Raji (cell line): Measurements from ENCODE around the gene HOXA4.

Source experiments
- POLR2A ChIP-seq: IDR thresholded peaks from 2 replicates; pipeline ENCODE4 v1.6.1; 2011; ENCODE audit warnings: low read depth, low read length, control low read depth; ENCODE audit not compliant: insufficient read depth

Gene HOXA4

DNA sequence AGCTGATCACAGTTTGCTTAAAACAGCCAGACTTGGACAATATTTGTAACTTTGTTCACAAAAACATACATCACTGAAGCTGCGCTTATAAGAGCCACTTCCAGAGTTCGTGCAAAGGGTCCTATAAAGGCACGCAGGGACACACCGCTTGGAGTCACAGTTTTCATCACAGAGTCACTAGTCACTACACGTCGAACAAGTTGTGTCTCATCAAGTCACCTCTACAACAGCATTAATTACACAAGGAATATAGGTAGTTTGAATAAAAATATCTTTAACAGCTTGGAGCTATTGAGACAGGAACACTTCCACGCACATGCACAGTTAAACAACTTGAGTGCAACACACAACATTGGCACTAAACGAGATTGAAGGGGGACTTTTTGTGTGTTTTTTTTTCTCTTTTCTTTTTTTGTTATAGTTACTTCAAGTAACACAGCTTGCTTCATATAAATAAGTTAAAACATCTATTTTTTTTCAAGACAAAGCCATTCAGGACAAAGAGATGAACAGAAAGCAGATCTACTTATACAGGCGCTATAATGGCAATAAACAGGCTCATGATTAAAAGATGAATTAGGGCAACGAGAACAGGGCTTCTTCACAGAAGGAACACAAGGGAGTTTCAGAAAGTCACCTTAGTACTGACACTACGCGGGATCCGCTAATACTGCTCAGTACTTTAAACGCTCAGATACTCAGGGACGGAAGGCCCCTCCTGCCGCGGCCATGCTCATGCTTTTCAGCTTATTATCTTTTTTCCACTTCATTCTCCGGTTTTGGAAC lies 10.8 kb upstream of the HOXA4 start:
- no peak for TF ChIP-seq POLR2A

DNA sequence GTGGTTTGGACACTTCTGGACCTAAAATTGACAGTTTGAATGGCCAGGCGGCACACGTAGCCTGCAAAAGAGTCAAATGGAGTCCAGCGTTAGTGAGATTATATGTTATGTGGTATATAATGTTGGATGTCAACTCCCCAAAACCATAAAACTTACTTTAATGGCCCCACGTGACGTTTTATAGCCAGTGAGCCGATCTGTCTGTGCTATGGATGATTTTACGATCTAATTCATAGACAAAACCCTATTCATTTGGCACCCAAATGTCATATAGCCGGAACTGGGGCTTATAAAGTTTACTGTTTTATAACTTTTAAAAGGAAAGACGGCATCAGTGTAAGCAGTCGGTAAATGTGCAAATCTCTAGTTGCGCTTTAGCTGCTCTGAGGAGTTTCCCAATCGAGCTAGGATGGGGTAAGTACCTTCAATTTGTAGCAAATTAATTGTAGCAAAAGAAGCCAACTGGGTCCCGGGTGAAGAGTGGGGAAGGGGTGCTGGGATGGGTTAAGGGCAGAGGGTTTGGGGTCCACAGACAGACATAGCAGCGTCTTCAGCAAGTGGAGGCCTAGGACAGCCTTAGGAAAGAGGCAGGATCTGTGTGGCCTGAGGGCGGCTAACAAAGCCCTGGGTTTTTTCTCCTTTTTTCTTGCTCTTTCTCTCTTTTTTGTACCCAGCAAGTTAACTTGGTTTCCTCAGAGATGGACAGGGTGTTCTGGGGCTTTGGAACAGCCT lies 9.7 kb upstream of the HOXA4 start:
- no peak for TF ChIP-seq POLR2A

DNA sequence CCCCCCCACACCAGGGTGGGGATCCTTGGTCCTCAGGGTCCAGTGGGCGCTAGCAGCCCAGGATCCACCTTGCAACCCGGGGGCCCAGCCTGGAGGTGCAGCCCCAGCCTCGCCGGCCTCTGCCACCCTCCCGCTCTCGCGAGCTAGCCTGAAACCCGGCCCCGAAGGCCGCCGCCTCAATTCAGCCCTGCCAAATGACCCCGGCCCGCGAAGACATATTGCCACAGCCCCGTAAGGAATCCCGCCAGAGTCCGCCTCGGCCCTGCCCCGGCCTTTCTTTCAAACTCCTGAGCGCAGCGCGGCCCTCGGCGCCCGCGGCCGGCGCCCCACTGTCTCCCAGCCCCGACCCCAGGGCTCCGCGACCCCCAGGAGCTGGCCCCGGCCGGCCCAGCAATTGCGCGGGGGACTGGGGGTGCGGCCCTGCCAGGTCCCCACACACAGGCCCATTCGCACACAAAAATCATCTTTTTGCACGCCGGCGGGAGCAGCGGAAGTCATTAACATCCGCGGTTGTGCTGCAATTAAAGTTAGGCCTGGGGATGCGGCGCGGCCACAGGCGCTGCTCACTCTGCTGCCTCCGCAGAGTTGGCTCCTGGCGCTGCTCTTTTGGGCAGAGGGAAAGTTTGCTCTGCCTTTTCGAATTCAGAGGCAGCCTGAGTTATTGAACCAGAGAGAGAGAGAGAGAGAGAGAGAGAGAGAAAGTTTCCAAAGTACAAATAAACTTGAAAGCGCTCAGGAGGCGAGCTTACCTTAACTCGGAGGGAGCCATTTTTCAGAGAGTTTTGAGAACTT lies 9.0 kb upstream of the HOXA4 start:
- TF ChIP-seq POLR2A = no peak

DNA sequence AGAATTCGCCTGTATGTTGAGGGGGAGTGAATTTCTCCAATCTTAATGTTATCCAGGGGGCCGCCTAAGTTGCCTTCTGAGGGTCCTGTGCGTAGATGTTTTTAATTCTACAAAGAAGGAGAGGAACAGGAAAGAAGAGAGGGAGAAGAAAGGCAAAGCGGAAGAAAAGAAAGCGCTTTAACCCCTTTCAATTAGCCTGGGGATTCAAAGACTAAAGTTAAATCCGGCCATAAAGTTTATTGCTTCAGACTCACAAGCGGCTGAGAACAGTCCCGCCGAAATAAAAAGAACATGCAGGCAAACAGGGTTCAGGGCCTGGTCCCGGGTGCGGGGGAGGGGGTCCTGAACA lies 8.4 kb upstream of the HOXA4 start:
- no peak for TF ChIP-seq POLR2A

DNA sequence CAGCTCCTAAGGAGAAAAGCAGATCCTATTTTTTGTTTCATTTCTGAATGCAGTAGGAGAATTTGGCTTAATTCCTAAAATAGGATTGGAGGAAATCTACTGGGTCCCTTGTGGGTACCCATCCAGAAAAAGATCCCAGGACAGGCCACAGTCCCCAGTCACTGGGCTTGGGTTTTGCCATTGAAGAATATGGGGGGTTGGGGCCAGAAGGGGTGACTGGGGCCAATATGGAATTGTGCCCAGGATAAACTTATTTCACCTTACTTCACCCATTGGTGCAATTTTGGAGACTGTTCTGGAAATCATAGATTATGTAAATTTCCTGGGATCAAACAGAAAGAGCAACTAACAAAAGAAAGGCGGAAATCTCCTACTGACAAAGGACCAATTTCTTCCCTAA lies 7.9 kb upstream of the HOXA4 start:
- no peak for TF ChIP-seq POLR2A

DNA sequence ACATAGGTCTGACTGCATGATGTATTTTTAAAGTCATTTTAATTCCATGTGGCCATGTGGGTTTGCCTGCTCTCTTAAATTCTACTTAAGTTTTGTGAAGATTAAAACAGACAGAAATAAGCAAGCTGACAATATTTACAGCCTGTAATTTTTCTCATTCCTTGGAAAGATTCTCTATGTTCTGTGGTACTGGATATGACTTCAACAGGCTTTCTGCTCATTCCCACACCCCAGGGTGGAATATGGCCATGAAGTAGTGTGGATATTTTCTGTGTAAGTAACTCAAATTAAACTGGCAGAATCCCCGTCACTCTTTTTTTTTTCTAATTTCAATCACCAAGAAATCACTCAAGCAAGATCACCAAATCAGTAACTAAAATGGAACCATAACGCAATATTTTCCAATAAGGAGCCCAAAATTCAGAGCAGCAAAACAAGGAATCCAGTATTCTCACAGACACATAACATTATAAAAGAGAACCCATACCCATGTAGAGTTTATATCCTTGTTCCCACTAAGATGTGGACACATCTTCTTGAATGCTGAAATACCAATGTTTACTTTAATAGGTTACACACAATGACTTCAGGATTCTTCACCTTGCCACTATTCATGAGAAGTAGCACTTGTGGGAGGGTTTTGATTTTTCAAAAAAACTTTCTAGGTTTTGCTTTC lies 7.2 kb upstream of the HOXA4 start:
- no peak for TF ChIP-seq POLR2A

DNA sequence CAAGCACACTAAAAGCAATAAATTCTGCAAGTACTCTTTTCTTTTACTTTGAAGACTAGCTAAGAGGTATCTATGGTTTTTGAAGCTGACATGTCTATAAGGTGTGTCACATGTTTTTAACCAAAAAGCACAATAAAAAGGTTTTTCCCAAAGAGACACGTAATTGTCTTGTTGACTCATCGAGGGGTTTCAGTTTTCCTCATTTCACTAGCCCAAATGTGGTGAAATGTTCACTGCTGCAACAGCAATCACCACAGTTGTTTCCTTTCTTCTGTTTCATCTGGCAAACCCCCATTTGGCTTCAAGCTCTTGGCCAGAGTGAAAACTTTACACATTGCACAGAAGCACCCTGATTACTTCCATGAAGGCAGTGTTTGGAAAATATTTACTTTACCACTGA lies 3.8 kb upstream of the HOXA4 start:
- TF ChIP-seq POLR2A = no peak

DNA sequence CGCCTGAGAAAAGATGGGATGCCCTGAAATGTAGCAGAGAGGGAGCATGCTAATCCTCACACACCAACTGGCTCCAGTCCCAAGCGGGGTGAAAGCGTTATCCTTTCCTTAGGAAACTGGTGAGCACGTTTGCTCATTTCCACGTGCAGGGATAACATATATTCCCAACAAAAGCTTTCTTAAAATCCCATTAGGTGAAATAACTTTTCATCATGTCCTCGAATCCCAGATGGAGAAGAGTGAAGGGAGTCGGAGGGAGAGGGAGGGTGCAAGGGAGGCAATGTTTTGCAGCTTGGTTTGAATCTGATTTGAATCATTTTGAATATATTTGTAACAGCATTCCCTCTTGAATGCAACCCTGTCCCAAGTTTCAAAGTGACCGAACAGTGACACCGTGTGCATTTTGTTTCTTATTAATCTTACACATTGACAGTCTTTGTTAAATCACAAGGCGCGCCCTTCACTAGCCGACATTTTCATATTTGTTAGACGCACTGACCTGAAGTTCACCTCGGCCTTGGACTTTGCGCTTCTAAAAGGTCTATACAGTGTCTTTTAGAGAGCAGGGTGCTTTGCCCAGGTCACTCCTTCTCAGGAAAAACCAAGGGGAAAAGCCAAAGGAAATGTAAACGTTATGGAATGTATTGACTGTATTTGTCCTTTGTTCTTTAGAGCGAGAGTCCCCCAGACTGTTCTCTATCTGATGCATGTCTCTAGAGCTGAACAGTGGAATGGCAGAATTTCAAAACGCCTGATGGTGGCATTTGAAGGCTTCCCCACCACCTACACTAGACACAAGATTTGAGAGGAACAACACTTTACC lies 3.1 kb upstream of the HOXA4 start:
- TF ChIP-seq POLR2A = no peak

DNA sequence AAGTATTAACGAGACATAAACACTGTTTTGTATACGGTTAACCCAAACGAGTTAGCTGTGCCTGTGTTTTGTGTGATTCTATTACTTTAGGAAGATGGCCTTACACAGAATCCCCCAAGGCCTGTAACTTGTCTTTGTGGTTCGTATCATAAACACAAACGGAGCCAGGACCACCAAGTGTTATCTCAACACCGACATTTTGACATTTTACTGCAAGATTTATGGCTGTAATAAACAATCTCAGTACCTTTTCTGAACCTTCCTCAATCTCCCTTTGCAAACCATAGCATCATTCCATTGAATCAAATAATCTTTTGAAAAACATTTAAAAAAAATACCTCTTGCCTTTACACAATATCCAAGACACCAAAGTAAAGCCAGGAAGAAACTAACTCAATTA lies 2.4 kb upstream of the HOXA4 start:
- TF ChIP-seq POLR2A = no peak

DNA sequence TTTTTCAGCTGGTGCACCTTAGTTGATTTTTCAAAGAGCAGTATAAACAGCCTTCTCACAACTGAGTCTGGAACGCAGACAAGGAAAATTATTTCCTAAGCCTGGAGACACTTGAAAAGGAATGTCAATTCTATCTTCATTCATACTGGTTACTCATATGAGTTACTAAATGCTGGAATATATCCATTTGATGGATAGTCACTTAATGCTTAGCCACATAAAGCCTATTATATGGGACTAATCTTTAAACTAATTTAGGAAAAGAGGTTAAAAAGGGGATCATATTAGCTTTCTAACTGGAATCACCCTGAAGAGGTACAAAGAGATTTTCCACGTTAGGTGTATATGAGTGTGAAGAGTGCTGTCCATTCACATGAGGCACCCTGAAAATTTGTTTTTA lies 1.7 kb upstream of the HOXA4 start:
- TF ChIP-seq POLR2A = no peak

DNA sequence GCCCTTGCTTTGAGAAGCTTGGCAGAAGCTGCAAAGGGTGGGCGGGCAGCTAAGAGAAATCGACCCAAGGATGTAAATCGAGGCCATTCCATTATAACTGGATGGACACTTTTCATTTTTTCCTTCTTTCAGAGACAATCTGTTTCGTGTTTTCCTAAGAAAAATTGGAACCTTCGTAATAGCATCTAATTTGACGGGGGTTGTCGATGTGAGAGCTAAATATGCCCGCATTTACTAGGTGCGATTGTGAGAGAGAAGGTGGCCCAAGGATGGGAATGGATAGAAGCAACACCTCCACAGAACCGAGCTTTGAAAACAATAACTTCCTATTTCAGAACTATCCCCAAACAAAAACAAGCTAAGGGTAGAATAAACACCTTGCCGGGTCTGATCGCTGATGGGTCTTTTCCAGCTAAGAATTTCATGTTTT lies 848 bp upstream of the HOXA4 start:
- no peak for TF ChIP-seq POLR2A

DNA sequence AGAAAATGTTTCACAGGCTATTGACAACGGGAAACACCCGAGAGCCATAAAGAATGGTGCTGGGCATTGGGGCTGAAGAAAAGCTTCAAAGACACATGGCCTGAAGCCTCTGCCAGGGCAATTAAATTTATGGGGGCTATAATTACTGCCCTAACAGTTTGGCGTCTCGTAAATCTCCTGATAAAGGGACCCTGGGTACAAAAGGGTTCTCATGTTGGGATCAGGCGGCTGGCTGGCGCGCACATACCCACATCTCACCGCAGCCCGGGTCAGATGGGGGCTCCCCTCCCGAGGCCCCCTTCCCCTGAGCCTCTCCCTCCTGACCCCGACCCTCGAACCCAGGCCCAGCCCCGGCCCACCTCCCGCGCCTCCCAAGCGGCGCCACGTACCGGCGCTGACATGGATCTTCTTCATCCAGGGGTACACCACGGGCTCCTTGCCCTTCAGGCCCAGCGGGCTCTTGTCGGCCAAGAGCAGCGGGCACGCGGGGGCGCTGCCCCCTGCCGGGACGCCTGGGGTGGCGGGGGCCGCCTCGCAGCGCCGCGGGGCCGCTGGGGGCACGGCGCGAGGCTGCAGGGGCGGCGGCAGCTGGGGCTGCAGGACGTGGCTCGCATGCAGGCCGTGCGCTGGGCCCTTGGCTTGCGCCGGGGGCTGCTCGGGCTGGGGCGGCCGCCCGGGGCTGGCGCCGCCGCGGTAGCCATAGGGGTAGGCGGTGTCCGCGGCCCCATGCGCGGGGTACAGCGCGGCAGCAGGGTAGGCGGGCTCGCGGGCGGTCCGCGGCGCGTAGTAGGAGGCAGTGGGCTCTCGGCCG lies 623 bp downstream of the HOXA4 start:
- TF ChIP-seq POLR2A = no peak

DNA sequence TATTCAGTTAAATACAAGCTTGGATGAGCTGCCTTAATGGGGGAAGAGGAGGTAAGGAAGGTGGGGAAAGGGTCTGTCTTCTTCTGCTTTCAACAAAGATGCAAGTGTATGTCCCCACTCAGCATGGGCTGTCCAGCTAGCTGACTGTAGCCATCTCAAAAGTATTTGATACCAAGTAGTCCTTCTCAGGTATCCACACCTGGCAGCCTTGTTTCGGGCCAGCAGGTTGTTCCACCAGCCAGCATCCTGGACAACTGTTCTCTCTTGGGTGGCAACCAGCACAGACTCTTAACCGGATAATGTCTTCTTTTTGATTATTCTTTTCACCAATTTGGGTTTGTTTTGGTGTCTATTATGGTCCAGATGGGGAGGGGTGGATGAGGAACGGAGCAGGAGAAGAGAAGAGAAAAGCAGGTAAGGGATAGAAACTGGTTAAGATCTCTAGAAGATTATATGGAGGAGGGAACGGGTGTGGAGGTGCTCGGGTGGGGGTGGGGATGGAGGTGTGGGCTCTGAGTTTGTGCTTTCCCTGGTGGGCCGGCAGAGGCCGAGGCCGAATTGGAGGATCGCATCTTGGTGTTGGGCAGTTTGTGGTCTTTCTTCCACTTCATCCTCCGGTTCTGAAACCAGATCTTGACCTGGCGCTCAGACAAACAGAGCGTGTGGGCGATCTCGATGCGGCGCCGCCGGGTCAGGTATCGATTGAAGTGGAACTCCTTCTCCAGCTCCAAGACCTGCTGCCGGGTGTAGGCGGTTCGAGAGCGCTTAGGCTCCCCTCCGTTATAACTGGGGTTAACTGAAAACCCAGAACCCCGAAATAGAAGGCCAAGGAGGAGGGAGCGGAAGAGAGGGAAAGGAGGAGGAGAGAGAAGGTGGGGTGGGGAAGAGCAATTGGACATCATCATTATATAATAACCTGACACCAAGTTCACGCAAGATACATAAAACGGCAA lies 1.5 kb downstream of the HOXA4 start:
- TF ChIP-seq POLR2A = no peak

DNA sequence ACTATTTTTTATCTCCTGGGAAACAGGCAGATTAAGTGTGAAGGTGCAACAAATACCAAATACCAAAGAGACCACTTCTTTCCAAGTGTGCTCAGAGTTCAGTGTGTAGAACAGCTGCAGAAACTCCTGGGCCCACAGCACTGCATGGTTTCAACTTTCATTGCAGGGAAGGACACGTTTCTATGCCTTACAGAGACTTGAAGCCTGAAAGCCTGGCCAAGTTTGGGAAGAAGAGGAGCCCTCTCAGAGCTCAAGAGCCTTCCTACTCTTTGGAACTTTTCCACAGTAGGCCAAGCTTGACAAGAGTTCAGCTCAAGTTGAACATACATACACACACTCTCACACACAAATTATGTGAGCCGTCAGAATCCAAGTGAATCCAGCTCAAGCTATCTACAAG lies 2.5 kb downstream of the HOXA4 start:
- TF ChIP-seq POLR2A = no peak
